ENCODE results near the gene TIMM22.

The TIMM22 gene

DNA sequence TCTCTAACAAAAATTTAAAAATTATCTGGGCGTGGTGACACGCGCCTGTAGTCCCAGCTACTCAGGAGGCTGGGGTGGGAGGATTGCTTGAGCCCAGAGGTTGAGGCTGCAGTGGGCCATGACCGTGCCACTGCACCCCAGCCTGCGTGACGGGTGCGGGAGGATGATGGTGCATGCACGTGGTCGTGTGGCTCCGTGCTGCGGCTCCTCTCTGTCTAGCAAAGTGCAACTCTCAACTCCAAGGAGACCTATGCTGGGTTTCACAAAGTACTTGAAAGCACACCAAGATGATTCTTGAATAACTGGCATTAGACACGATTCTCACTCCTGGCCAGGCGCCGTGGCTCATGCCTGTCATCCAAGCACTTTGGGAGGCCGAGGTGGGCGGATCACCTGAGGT, 43.2 kb upstream of the TIMM22 start:
- no peak for TF ChIP-seq TAF1 (IDR thresholded peaks at IDR 0.05; ENCODE audit: low read depth)

GRCh38 chr17:954431-955164, 42.3 kb upstream of the TIMM22 start:
- TF ChIP-seq TCF12 (IDR thresholded peaks at IDR 0.05; ENCODE audit: low read depth), result no peak
- 0 out of 2 replicates have a peak, but pooled peaks have one; percentile 15 for TF ChIP-seq EP300 (IDR thresholded peaks at IDR 0.05; ENCODE audit: borderline replicate concordance)
- TF ChIP-seq TEAD4 (IDR thresholded peaks at IDR 0.05), result 0 out of 2 replicates have a peak, but pooled peaks have one; percentile 9
- TF ChIP-seq USF1 (IDR thresholded peaks at IDR 0.05), result no peak
- TF ChIP-seq EGR1 (IDR thresholded peaks at IDR 0.05), result no peak
- no peak for TF ChIP-seq NFIC (IDR thresholded peaks at IDR 0.05)
- no peak for TF ChIP-seq YY1 (IDR thresholded peaks at IDR 0.05; ENCODE audit: low read depth)

DNA sequence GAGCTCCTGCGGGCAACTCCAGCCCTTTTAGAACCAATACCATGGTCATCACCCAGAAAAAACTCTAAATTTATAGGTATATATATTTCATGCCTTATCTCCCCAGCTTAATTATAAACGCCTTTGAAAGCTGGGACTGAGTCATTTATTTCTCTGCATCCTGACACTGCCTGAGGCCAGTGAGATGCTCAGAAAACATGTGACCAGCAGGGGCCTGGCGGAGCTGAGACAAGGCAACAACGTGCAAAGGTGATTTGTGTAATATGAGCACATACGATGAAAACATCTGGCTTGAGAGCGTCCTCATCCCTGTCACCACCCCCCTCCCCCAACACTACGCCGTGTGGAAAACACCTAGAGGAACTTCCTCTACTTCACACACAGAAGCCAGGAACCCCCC, 40.0 kb upstream of the TIMM22 start:
- no peak for TF ChIP-seq YY1 (IDR thresholded peaks at IDR 0.05; ENCODE audit: low read depth)
- no peak for TF ChIP-seq TEAD4 (IDR thresholded peaks at IDR 0.05)
- no peak for TF ChIP-seq FOXM1 (IDR thresholded peaks at IDR 0.05; ENCODE audit: borderline replicate concordance, low read depth)
- no peak for TF ChIP-seq MAX (IDR thresholded peaks at IDR 0.05)
- no peak for TF ChIP-seq EGR1 (IDR thresholded peaks at IDR 0.05)
- TF ChIP-seq EP300 (IDR thresholded peaks at IDR 0.05; ENCODE audit: borderline replicate concordance), result no peak
- TF ChIP-seq, protein P1, sequence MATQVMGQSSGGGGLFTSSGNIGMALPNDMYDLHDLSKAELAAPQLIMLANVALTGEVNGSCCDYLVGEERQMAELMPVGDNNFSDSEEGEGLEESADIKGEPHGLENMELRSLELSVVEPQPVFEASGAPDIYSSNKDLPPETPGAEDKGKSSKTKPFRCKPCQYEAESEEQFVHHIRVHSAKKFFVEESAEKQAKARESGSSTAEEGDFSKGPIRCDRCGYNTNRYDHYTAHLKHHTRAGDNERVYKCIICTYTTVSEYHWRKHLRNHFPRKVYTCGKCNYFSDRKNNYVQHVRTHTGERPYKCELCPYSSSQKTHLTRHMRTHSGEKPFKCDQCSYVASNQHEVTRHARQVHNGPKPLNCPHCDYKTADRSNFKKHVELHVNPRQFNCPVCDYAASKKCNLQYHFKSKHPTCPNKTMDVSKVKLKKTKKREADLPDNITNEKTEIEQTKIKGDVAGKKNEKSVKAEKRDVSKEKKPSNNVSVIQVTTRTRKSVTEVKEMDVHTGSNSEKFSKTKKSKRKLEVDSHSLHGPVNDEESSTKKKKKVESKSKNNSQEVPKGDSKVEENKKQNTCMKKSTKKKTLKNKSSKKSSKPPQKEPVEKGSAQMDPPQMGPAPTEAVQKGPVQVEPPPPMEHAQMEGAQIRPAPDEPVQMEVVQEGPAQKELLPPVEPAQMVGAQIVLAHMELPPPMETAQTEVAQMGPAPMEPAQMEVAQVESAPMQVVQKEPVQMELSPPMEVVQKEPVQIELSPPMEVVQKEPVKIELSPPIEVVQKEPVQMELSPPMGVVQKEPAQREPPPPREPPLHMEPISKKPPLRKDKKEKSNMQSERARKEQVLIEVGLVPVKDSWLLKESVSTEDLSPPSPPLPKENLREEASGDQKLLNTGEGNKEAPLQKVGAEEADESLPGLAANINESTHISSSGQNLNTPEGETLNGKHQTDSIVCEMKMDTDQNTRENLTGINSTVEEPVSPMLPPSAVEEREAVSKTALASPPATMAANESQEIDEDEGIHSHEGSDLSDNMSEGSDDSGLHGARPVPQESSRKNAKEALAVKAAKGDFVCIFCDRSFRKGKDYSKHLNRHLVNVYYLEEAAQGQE (IDR thresholded peaks at IDR 0.05; ENCODE audit: low read depth), result no peak
- TF ChIP-seq USF1 (IDR thresholded peaks at IDR 0.05), result no peak
- no peak for TF ChIP-seq CEBPB (IDR thresholded peaks at IDR 0.05)
- TF ChIP-seq TAF1 (IDR thresholded peaks at IDR 0.05; ENCODE audit: low read depth), result no peak
- TF ChIP-seq RAD21 (IDR thresholded peaks at IDR 0.05; ENCODE audit: low read depth), result no peak
- no peak for TF ChIP-seq NFIC (IDR thresholded peaks at IDR 0.05)
- TF ChIP-seq CREB1 (IDR thresholded peaks at IDR 0.05; ENCODE audit: low read depth), result no peak
- no peak for TF ChIP-seq TCF12 (IDR thresholded peaks at IDR 0.05; ENCODE audit: low read depth)
- TF ChIP-seq ZBTB7A (IDR thresholded peaks at IDR 0.05; ENCODE audit: low read depth), result no peak

GRCh38 chr17:957856-958421, 39.0 kb upstream of the TIMM22 start:
- TF ChIP-seq YY1 (IDR thresholded peaks at IDR 0.05; ENCODE audit: low read depth) (no peak), ZBTB7A (IDR thresholded peaks at IDR 0.05; ENCODE audit: low read depth) (no peak), EP300 (IDR thresholded peaks at IDR 0.05; ENCODE audit: borderline replicate concordance) (no peak), TEAD4 (IDR thresholded peaks at IDR 0.05) (no peak), NFIC (IDR thresholded peaks at IDR 0.05) (no peak), CREB1 (IDR thresholded peaks at IDR 0.05; ENCODE audit: low read depth) (no peak), EGR1 (IDR thresholded peaks at IDR 0.05) (no peak), FOXM1 (IDR thresholded peaks at IDR 0.05; ENCODE audit: borderline replicate concordance, low read depth) (no peak), CEBPB (IDR thresholded peaks at IDR 0.05) (no peak), TCF12 (IDR thresholded peaks at IDR 0.05; ENCODE audit: low read depth) (no peak), USF1 (IDR thresholded peaks at IDR 0.05) (no peak), MAX (IDR thresholded peaks at IDR 0.05) (no peak), RAD21 (IDR thresholded peaks at IDR 0.05; ENCODE audit: low read depth) (no peak), TAF1 (IDR thresholded peaks at IDR 0.05; ENCODE audit: low read depth) (no peak)
- TF ChIP-seq, protein P1 (IDR thresholded peaks at IDR 0.05; ENCODE audit: low read depth), result no peak

GRCh38 chr17:958712-959451, 38.0 kb upstream of the TIMM22 start:
- TF ChIP-seq RAD21 (IDR thresholded peaks at IDR 0.05; ENCODE audit: low read depth) (no peak), NFIC (IDR thresholded peaks at IDR 0.05) (no peak), CEBPB (IDR thresholded peaks at IDR 0.05) (no peak), CREB1 (IDR thresholded peaks at IDR 0.05; ENCODE audit: low read depth) (no peak), USF1 (IDR thresholded peaks at IDR 0.05) (no peak), ZBTB7A (IDR thresholded peaks at IDR 0.05; ENCODE audit: low read depth) (no peak), FOXM1 (IDR thresholded peaks at IDR 0.05; ENCODE audit: borderline replicate concordance, low read depth) (no peak), TCF12 (IDR thresholded peaks at IDR 0.05; ENCODE audit: low read depth) (no peak)
- TF ChIP-seq, protein P1 (IDR thresholded peaks at IDR 0.05; ENCODE audit: low read depth), result no peak

All from Ishikawa (cell line).